ENCODE measurements around the gene CTTN.

CTTN gene

GRCh38 chr11:70456921-70457532 lies 58.7 kb downstream of the CTTN start:
- H3K27ac ChIP-seq (ENCODE audit: low read depth, low read length, poor library complexity, severe bottlenecking) = no peak overlapping the region
- H3F3A ChIP-seq (ENCODE audit: insufficient read depth, low read length) = no peaks in the 10 kb centered on the region
- no peak overlapping the region for H3K4me3 ChIP-seq (ENCODE audit: low read depth, low read length, poor library complexity, severe bottlenecking)
- H3K79me2 ChIP-seq (ENCODE audit: insufficient read depth, low read length) = no peaks in the 10 kb centered on the region
- no peaks in the 10 kb centered on the region for H3K4me1 ChIP-seq (ENCODE audit: insufficient read depth, low read length, severe bottlenecking)
- H3K9ac ChIP-seq (ENCODE audit: low read length) = no peak overlapping the region
- no peaks in the 10 kb centered on the region; the same call in 1 of the 2 replicates for H3K27me3 ChIP-seq (ENCODE audit: insufficient read depth, low read length)
- no peaks in the 10 kb centered on the region for H4K20me1 ChIP-seq (ENCODE audit: insufficient read depth, low read length)
- TF ChIP-seq CTCF (IDR thresholded peaks at IDR 0.05; ENCODE audit: low read length) (no peak), EZH2 (IDR thresholded peaks at IDR 0.05; ENCODE audit: borderline replicate concordance, low read length) (no peak)
- no peaks in the 10 kb centered on the region for H3K36me3 ChIP-seq (ENCODE audit: insufficient read depth, low read length)
- no peak overlapping the region for H2AFZ ChIP-seq (ENCODE audit: low read length)
- H3K9me3 ChIP-seq (ENCODE audit: low read length) = no peaks in the 10 kb centered on the region
- H3K9me2 ChIP-seq (ENCODE audit: low read depth, low read length) = no peaks in the 10 kb centered on the region
- H3K4me2 ChIP-seq (ENCODE audit: low read length) = no peak overlapping the region

GRCh38 chr11:70458736-70459135 lies 60.4 kb downstream of the CTTN start:
- H3K4me2 ChIP-seq (ENCODE audit: low read length) = no peak overlapping the region
- no peaks in the 10 kb centered on the region for H3F3A ChIP-seq (ENCODE audit: insufficient read depth, low read length)
- TF ChIP-seq CTCF (IDR thresholded peaks at IDR 0.05; ENCODE audit: low read length) (no peak), EZH2 (IDR thresholded peaks at IDR 0.05; ENCODE audit: borderline replicate concordance, low read length) (no peak)
- no peaks in the 10 kb centered on the region for H3K9me2 ChIP-seq (ENCODE audit: low read depth, low read length)
- no peaks in the 10 kb centered on the region for H4K20me1 ChIP-seq (ENCODE audit: insufficient read depth, low read length)
- no peaks in the 10 kb centered on the region for H3K79me2 ChIP-seq (ENCODE audit: insufficient read depth, low read length)
- no peaks in the 10 kb centered on the region for H3K4me1 ChIP-seq (ENCODE audit: insufficient read depth, low read length, severe bottlenecking)
- H3K4me3 ChIP-seq (ENCODE audit: low read depth, low read length, poor library complexity, severe bottlenecking) = no peak overlapping the region
- H3K9ac ChIP-seq (ENCODE audit: low read length) = no peak overlapping the region
- no peaks in the 10 kb centered on the region; the same call in 1 of the 2 replicates for H3K27me3 ChIP-seq (ENCODE audit: insufficient read depth, low read length)
- H2AFZ ChIP-seq (ENCODE audit: low read length) = no peak overlapping the region
- no peaks in the 10 kb centered on the region for H3K36me3 ChIP-seq (ENCODE audit: insufficient read depth, low read length)
- H3K9me3 ChIP-seq (ENCODE audit: low read length) = no peaks in the 10 kb centered on the region; the same call in 1 of the 2 replicates
- no peak overlapping the region for H3K27ac ChIP-seq (ENCODE audit: low read depth, low read length, poor library complexity, severe bottlenecking)

- no peaks in the 10 kb centered on the region for H3K79me2 ChIP-seq (ENCODE audit: insufficient read depth, low read length)
- no peaks in the 10 kb centered on the region for H4K20me1 ChIP-seq (ENCODE audit: insufficient read depth, low read length)
- H2AFZ ChIP-seq (ENCODE audit: low read length) = no peak overlapping the region
Measured at GRCh38 chr11:70460111-70460510, 61.8 kb downstream of the CTTN start.

More at GRCh38 chr11:70460111-70460510, 61.8 kb downstream of the CTTN start:
- Histone ChIP-seq H3K27me3 (ENCODE audit: insufficient read depth, low read length) (no peaks in the 10 kb centered on the region; the same call in 1 of the 2 replicates), H3K27ac (ENCODE audit: low read depth, low read length, poor library complexity, severe bottlenecking) (no peak overlapping the region), H3F3A (ENCODE audit: insufficient read depth, low read length) (no peaks in the 10 kb centered on the region), H3K9me3 (ENCODE audit: low read length) (no peaks in the 10 kb centered on the region; the same call in 1 of the 2 replicates), H3K4me1 (ENCODE audit: insufficient read depth, low read length, severe bottlenecking) (no peaks in the 10 kb centered on the region), H3K9ac (ENCODE audit: low read length) (no peak overlapping the region), H3K4me2 (ENCODE audit: low read length) (no peak overlapping the region), H3K9me2 (ENCODE audit: low read depth, low read length) (no peaks in the 10 kb centered on the region), H3K4me3 (ENCODE audit: low read depth, low read length, poor library complexity, severe bottlenecking) (no peak overlapping the region), H3K36me3 (ENCODE audit: insufficient read depth, low read length) (no peaks in the 10 kb centered on the region)
- TF ChIP-seq CTCF (IDR thresholded peaks at IDR 0.05; ENCODE audit: low read length) (no peak), EZH2 (IDR thresholded peaks at IDR 0.05; ENCODE audit: borderline replicate concordance, low read length) (no peak)

Measured in OCI-LY1 (cell line).